ACHN (cell line): ENCODE data around the gene MSTO1.
"Not testable (repeated sequence)": the region's sequence is repeated elsewhere in the genome, so short reads cannot be mapped to it uniquely, and the experiment has no call there.

Source experiments
- DNase-seq: peaks from one replicate; pipeline ENCODE4 v3.0.0-alpha.2; 2015
- in situ Hi-C: cut with HindIII; loops from 2 replicates; pipeline ENCODE4 v1.10.0; 2017; ENCODE audit warnings: low sequenced_read_pairs, low pct_ligation_motif_present, low pct_unique_long_range_greater_than_20kb

MSTO1 gene

GRCh38 chr1:155652951-155653350, 42.9 kb downstream of the MSTO1 start:
- no peak for DNase-seq
- in situ Hi-C loops: no loop called here

- DNase-seq: no peak
- in situ Hi-C loops: no loop called here
Measured at GRCh38 chr1:155657463-155657862, 47.4 kb downstream of the MSTO1 start.

GRCh38 chr1:155661239-155661638, 51.2 kb downstream of the MSTO1 start:
- DNase-seq, in situ Hi-C loops: not testable (repeated sequence)
